ENCODE measurements around the gene OR13C4. TPM values are rescaled to one million over a fixed set of nuclear protein-coding genes. Genes with fewer than 3 reads are reported as not detected.

OR13C4 gene
- total RNA-seq, 1 donor from 2014 or later: not detected

DNA sequence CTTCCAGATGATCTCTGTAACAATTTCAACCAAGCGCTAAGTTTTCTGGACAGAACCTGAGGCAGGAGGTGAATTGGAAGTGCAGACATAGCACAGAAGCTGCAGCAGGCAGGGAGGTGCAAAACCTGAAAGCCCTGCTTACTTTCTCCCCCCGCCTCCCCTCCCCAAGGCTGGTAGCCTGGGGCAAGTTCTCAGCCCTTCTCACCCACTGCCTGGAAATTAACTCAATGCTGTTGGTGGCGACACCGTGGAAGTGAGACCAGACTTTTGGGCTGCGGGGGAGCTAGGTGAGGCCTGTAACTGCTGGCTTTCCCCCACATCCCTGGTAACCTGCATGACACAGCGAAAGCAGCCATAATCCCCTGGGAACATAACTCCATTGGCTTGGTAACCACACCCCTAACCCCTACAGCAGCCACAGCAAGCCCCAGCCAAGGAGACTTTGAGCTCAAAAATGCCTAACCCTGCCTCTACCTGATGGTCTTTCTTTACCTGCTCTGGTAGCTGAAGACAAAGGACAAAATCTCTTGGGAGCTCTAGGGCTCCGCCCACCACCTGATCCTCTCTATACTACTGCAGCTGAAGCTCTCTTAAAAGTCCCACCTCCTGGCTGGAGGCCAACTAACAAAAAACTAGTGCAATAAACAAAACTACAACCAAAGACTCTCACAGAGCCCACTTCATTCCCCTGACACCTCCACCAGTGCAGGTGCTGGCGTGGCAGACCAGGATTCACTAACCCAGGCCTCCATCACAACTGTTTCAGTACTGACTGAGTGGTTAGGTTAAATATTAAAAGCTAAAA, 30.0 kb upstream of the OR13C4 start:
- intact Hi-C loops (cut with micrococcal nuclease): no loop called here
- Mint-ChIP-seq H3K9me3 (peaks cover 8% of the 10 kb centered on the region), H3K27ac (no peak overlapping the region), H3K4me1 (no peaks in the 10 kb centered on the region), H3K36me3 (ENCODE audit: low read depth) (no peaks in the 10 kb centered on the region), H3K27me3 (no peaks in the 10 kb centered on the region), H3K4me3 (no peak overlapping the region)
- no peak for DNase-seq
- no peak for ATAC-seq (ENCODE audit: low read depth)
- TF ChIP-seq, protein P1, sequence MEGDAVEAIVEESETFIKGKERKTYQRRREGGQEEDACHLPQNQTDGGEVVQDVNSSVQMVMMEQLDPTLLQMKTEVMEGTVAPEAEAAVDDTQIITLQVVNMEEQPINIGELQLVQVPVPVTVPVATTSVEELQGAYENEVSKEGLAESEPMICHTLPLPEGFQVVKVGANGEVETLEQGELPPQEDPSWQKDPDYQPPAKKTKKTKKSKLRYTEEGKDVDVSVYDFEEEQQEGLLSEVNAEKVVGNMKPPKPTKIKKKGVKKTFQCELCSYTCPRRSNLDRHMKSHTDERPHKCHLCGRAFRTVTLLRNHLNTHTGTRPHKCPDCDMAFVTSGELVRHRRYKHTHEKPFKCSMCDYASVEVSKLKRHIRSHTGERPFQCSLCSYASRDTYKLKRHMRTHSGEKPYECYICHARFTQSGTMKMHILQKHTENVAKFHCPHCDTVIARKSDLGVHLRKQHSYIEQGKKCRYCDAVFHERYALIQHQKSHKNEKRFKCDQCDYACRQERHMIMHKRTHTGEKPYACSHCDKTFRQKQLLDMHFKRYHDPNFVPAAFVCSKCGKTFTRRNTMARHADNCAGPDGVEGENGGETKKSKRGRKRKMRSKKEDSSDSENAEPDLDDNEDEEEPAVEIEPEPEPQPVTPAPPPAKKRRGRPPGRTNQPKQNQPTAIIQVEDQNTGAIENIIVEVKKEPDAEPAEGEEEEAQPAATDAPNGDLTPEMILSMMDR (IDR thresholded peaks at IDR 0.05): no peak
- CTCF ChIA-PET: no interaction called here
- POLR2A ChIA-PET: no interaction called here

DNA sequence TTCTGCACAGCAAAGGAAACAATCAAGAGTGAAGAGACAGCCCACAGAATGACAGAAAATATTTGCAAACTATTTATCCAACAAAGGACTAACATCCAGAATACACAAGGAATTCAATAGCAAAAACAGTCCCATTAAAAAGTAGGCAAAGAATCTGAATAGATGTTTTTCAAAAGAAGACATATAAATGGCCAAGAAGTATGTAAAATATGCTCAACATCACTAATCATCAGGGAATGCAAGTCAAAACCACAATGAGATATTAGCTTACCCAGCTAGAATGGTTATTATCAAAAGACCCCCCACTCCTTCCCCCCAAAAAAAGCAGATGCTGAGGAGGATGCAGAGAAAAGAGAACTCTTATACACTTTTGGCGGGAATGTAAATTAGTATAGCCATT, 28.5 kb upstream of the OR13C4 start:
- no peak overlapping the region for H3K4me3 Mint-ChIP-seq
- no peaks in the 10 kb centered on the region for H3K27me3 Mint-ChIP-seq
- no peak overlapping the region for H3K27ac Mint-ChIP-seq
- intact Hi-C loops (cut with micrococcal nuclease): no loop called here
- POLR2A ChIA-PET: no interaction called here
- ATAC-seq (ENCODE audit: low read depth): no peak
- CTCF ChIA-PET: no interaction called here
- DNase-seq: no peak
- H3K36me3 Mint-ChIP-seq (ENCODE audit: low read depth): no peaks in the 10 kb centered on the region
- no peaks in the 10 kb centered on the region for H3K4me1 Mint-ChIP-seq
- TF ChIP-seq, protein P1 (IDR thresholded peaks at IDR 0.05): no peak
- H3K9me3 Mint-ChIP-seq: peaks cover 8% of the 10 kb centered on the region

DNA sequence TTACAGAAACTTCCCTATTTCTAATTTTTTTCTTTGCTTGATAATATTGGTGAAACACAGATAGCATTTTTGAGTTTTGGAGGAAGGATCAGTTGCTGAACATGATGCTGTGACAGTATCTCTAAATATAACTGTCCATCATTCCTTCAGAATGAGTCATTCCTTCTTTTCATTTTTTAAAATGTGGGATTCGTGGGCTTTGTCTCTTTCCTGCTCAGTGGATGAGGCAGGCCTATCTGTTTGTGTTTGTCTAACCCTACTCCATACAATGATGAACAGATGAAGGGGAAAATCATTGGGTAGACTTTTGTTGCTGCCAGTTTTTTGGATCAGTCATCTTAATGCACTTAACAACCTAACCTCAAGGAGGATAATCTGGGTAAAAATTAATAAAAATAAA, 26.3 kb upstream of the OR13C4 start:
- ChIA-PET CTCF (no interaction called here), POLR2A (no interaction called here)
- DNase-seq (no peak), ATAC-seq (ENCODE audit: low read depth) (no peak)
- Mint-ChIP-seq H3K36me3 (ENCODE audit: low read depth) (no peaks in the 10 kb centered on the region), H3K4me1 (no peaks in the 10 kb centered on the region), H3K4me3 (no peak overlapping the region), H3K27ac (no peak overlapping the region), H3K27me3 (no peaks in the 10 kb centered on the region), H3K9me3 (no peaks in the 10 kb centered on the region)
- intact Hi-C loops (cut with micrococcal nuclease): no loop called here
- TF ChIP-seq, protein P1 (IDR thresholded peaks at IDR 0.05): no peak

DNA sequence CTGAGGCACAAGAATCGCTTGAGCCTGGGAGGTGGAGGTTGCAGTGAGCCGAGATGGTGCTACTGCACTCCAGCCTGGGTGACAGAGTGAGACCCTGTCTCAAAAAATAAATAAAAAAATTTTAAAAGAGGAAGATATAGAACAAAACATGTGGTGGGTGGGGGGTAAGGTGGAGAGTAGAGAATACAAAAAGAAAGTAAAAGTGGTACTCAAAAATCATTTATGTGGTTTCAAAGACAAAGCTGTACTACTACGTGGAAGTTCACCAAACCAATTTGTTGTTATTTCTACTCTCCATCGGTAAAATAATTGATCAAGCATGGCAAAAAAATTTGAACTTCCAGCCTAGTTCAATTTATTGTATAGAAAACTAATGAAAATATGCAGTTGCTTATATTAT, 17.6 kb upstream of the OR13C4 start:
- POLR2A ChIA-PET: no interaction called here
- Mint-ChIP-seq H3K27me3 (no peaks in the 10 kb centered on the region), H3K27ac (no peak overlapping the region), H3K9me3 (no peaks in the 10 kb centered on the region), H3K36me3 (ENCODE audit: low read depth) (no peaks in the 10 kb centered on the region), H3K4me3 (no peak overlapping the region), H3K4me1 (no peaks in the 10 kb centered on the region)
- no peak for DNase-seq
- intact Hi-C loops (cut with micrococcal nuclease): no loop called here
- ATAC-seq (ENCODE audit: low read depth): no peak
- TF ChIP-seq, protein P1 (IDR thresholded peaks at IDR 0.05): no peak
- CTCF ChIA-PET: no interaction called here

DNA sequence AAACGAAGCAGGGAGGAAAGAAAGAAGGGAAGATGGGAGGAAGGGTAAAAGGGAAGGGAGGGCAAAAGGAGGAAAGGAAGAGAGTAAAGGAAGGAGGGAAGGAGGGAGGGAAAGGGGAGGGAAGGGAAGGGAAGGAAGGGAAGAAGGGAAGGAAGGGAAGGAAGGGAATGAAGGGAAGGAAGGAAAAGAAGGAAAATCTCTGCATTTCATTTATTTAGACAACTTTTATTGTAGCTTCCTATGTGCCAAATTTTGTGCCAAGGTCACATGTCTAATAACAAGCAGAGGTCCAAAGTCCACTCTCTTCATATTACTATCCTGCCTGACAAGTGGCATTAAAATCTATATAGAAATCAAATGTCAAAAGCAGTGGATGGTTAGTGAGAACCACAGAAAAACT, 12.3 kb upstream of the OR13C4 start:
- H3K27me3 Mint-ChIP-seq: no peaks in the 10 kb centered on the region
- CTCF ChIA-PET: no interaction called here
- POLR2A ChIA-PET: no interaction called here
- H3K4me1 Mint-ChIP-seq: no peaks in the 10 kb centered on the region
- TF ChIP-seq, protein P1 (IDR thresholded peaks at IDR 0.05): no peak
- H3K4me3 Mint-ChIP-seq: no peak overlapping the region
- H3K9me3 Mint-ChIP-seq: no peaks in the 10 kb centered on the region
- DNase-seq (no peak), ATAC-seq (ENCODE audit: low read depth) (no peak)
- H3K27ac Mint-ChIP-seq: no peak overlapping the region
- H3K36me3 Mint-ChIP-seq (ENCODE audit: low read depth): no peaks in the 10 kb centered on the region
- intact Hi-C loops (cut with micrococcal nuclease): no loop called here

All from activated B cell treated with CpG ODN at 0.5 μM for 24 hours (primary cell).